Mucosa of descending colon (tissue), 3 donors: ENCODE data around the gene PRSS57. TPM values are rescaled to one million over a fixed set of nuclear protein-coding genes. Genes with fewer than 3 reads are reported as not detected.
A peak's percentile ranks its signal among the peaks of the same experiment; 100 is the strongest.

ENCODE experiments used
- ATAC-seq: fragments of 200-7000 bp; cut with Tn5 transposase; one replicate; pipeline ENCODE4 v1.9.1; 2020; ENCODE audit warnings: mild to moderate bottlenecking, moderate library complexity
- DNase-seq, 3 donors: peaks; one replicate each; pipeline ENCODE4 v3.0.0-alpha.2; 2020
- H3K36me3 ChIP-seq: fragments of 200-600 bp; one replicate; pipeline ENCODE4 v1.8.0; 2021; ENCODE audit warnings: low read depth, mild to moderate bottlenecking
- H3K4me1 ChIP-seq: fragments of 200-600 bp; one replicate; pipeline ENCODE4 v1.8.0; 2021; ENCODE audit warnings: low read depth, mild to moderate bottlenecking
- H3K4me3 ChIP-seq: fragments of 200-600 bp; one replicate; pipeline ENCODE4 v1.8.0; 2021; ENCODE audit warnings: mild to moderate bottlenecking
- H3K9me3 ChIP-seq: fragments of 200-600 bp; one replicate; pipeline ENCODE4 v1.8.0; 2021; ENCODE audit warnings: mild to moderate bottlenecking
- CTCF ChIP-seq: fragments of 200-600 bp; IDR thresholded peaks from one replicate; pipeline ENCODE4 v1.8.0; 2022; ENCODE audit warnings: antibody characterized with exemption, mild to moderate bottlenecking
- intact Hi-C, 2 donors: fragments of 100-400 bp; cut with DNase I in 1 of 2; cut with micrococcal nuclease in 1 of 2; formaldehyde crosslinking; loops; one replicate each; pipeline versions ENCODE4 v1.11.0 to v1.11.1; 2022; cut with DNase I, micrococcal nuclease
- total RNA-seq, 3 donors: library from RNA; stranded (reverse); fragmentation: NEBNext Ultra II Directional in 2 of 3; extraction: Animal tissue kit (Norgen Biotek cat#: 25700) in 2 of 3; gene quantifications; one replicate each; pipeline versions ENCODE4 v1.2.1 to v1.2.4, GENCODE V29; 2021 to 2023
- donor health status: DM: no; HTN: no; CAD: no; lungs with moderate emphysema.
- donor health status: DM: no; HTN: no; CAD: no.
- donor health status: DM: no; HTN: yes; CAD: no.

PRSS57 gene
- total RNA-seq, 3 donors from 2014 or later: not detected

- intact Hi-C loops: no loop called here
- Histone ChIP-seq H3K9me3 (no peaks in the 10 kb centered on the region), H3K4me3 (peak overlapping the region; percentile 54), H3K4me1 (peaks cover 12% of the 10 kb centered on the region), H3K36me3 (no peaks in the 10 kb centered on the region)
- no peak for TF ChIP-seq CTCF
- peak; percentile 3 for ATAC-seq
- peak; percentile 46 to 83 (median 73) for DNase-seq
Observed at GRCh38 chr19:679418-680286, 15.6 kb downstream of the PRSS57 start.

- TF ChIP-seq CTCF: no peak
- Histone ChIP-seq H3K4me3 (no peak overlapping the region), H3K36me3 (no peaks in the 10 kb centered on the region), H3K4me1 (peaks cover 12% of the 10 kb centered on the region), H3K9me3 (no peaks in the 10 kb centered on the region)
- intact Hi-C loops: no loop called here
- ATAC-seq: no peak
- DNase-seq: no peak
Observed at GRCh38 chr19:678791-679388, 16.4 kb downstream of the PRSS57 start.

- Histone ChIP-seq H3K36me3 (no peaks in the 10 kb centered on the region), H3K4me3 (no peak overlapping the region), H3K9me3 (no peaks in the 10 kb centered on the region), H3K4me1 (peaks cover 12% of the 10 kb centered on the region)
- no peak for ATAC-seq
- TF ChIP-seq CTCF: no peak
- DNase-seq: peak in 1 of 3 donors; percentile 59
- intact Hi-C loops: no loop called here
Observed at GRCh38 chr19:677601-678436, 17.4 kb downstream of the PRSS57 start.

GRCh38 chr19:677201-677600 is 18.1 kb downstream of the PRSS57 start:
- ATAC-seq (no peak), DNase-seq (peak; percentile 42 to 74 (median 57))
- no peak for TF ChIP-seq CTCF
- peaks cover 12% of the 10 kb centered on the region for H3K4me1 ChIP-seq
- intact Hi-C loops: no loop called here
- no peak overlapping the region for H3K4me3 ChIP-seq
- H3K9me3 ChIP-seq: no peaks in the 10 kb centered on the region
- H3K36me3 ChIP-seq: no peaks in the 10 kb centered on the region

GRCh38 chr19:676339-677105 is 18.7 kb downstream of the PRSS57 start, which contains the start of gene FSTL3:
Gene FSTL3, plus strand, starts transcription at chr19:676392. Its CDS starts 32 bp downstream, at chr19:676424.
- peak in 1 of 3 donors; percentile 57 for DNase-seq

More at GRCh38 chr19:676339-677105, 18.7 kb downstream of the PRSS57 start, which contains the start of gene FSTL3:
- Histone ChIP-seq H3K36me3 (no peaks in the 10 kb centered on the region), H3K4me1 (peaks cover 12% of the 10 kb centered on the region), H3K4me3 (no peak within 1 kb of the TSS), H3K9me3 (no peaks in the 10 kb centered on the region)
- no peak for TF ChIP-seq CTCF
- intact Hi-C loops: no loop called here
- ATAC-seq: no peak
